Measurements from ENCODE around the gene C13orf46. TPM values are rescaled to one million over a fixed set of nuclear protein-coding genes. Genes with fewer than 3 reads are reported as not detected.

C13orf46 gene
- total and polyA plus RNA-seq, 10 of the 15 experiments (the other 5 are each of a cell fraction or from before 2014, with no cell fraction given), result 0.01 to 0.18 (median 0.09) TPM; not detected in 6

DNA sequence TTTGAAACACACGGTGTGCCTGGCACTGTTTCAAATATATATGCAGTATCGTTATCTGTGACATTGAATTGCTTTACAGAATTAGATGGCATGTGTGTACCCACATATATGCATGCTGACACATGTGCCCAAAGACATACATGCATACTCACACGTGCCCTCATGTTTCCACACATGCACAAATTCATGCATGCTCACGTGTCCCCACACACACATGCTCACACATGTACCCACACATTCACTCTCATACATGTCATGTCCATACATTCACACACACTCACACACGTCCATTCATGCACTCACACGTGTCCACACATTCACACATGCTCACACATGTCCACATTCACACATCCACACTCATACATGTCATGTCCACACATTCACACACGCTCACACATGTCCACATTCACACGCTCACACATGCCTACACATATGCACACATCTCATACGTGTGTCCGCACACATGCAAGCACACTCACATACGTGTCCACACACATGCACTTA lies 17.9 kb upstream of the C13orf46 start:
- no peak for DNase-seq (ENCODE audit: low read depth, low spot score)
- intact Hi-C loops (cut with micrococcal nuclease; ENCODE audit: unreplicated experiment) (no loop called here), in situ Hi-C loops (cut with MboI) (no loop called here)
- ChIA-PET POLR2A (no interaction called here), SMC1A (ENCODE audit: uncharacterized antibody, unreplicated experiment) (no interaction called here), CTCF (no interaction called here), RAD21 (ENCODE audit: unreplicated experiment) (no interaction called here)
- H3K9ac ChIP-seq (ENCODE audit: control insufficient read depth, insufficient read depth, low read length), result no peak overlapping the region
- H3K9me3 ChIP-seq (replicated peaks; ENCODE audit: control insufficient read depth, insufficient read depth, low read length), result no peaks in the 10 kb centered on the region; the same call in 2 of the 3 replicates
- TSS peak; percentile 28 for BruUV-seq (replicated peaks)
- no peak for ATAC-seq
- no peaks in the 10 kb centered on the region; the same call in 1 of the 2 replicates for H3K4me1 ChIP-seq (ENCODE audit: control insufficient read depth, insufficient read depth, low read length)
- TF ChIP-seq KDM1A (IDR thresholded peaks at IDR 0.05; ENCODE audit: borderline replicate concordance) (no peak), E2F8 (IDR thresholded peaks at IDR 0.05; ENCODE audit: low read depth, partially characterized antibody) (no peak), MEF2A (IDR thresholded peaks at IDR 0.05; ENCODE audit: insufficient read depth, low read depth, low read length) (no peak), NFXL1 (IDR thresholded peaks at IDR 0.05; ENCODE audit: borderline replicate concordance) (no peak), ATF7 (IDR thresholded peaks at IDR 0.05; ENCODE audit: low read depth) (no peak), POLR2A (IDR thresholded peaks at IDR 0.05; ENCODE audit: low read depth, low read length) (0 out of 2 replicates have a peak, but pooled peaks have one; percentile 25), CBX3 (IDR thresholded peaks at IDR 0.05; ENCODE audit: borderline replicate concordance, low read depth) (no peak)
- no peaks in the 10 kb centered on the region for H3K27me3 ChIP-seq (replicated peaks in 1 of 2; ENCODE audit: control insufficient read depth in 2 of 2, insufficient read depth in 2 of 2, low read length in 1 of 2)
- H2AFZ ChIP-seq (ENCODE audit: control insufficient read depth, low read depth, low read length), result no peak overlapping the region
- 90% methylated on average over 11 of the region's 11 CpGs for WGBS (ENCODE audit: insufficient coverage, insufficient replicate concordance, low lambda C conversion rate, missing lambda C conversion rate)
- no peak overlapping the region for H3K27ac ChIP-seq (ENCODE audit: control insufficient read depth, insufficient read depth)
- H4K20me1 ChIP-seq (ENCODE audit: control insufficient read depth, insufficient read depth), result no peaks in the 10 kb centered on the region
- FAIRE-seq, result no peak
- H3K79me2 ChIP-seq (ENCODE audit: control insufficient read depth, insufficient read depth, low read length), result no peaks in the 10 kb centered on the region
- H3K36me3 ChIP-seq (ENCODE audit: control insufficient read depth in 2 of 2, insufficient read depth in 2 of 2, low read length in 1 of 2), result peaks cover 7 to 8% of the 10 kb centered on the region in 2 experiments; a peak in 3 of 4 replicates
- no peak overlapping the region for H3K4me3 ChIP-seq
- no peak overlapping the region for H3K4me2 ChIP-seq (ENCODE audit: control insufficient read depth, insufficient read depth)
